ENCODE data around the gene DROSHA.
"Not testable (repeated sequence)": the region's sequence is repeated elsewhere in the genome, so short reads cannot be mapped to it uniquely, and the experiment has no call there.

Gene DROSHA, protein sequence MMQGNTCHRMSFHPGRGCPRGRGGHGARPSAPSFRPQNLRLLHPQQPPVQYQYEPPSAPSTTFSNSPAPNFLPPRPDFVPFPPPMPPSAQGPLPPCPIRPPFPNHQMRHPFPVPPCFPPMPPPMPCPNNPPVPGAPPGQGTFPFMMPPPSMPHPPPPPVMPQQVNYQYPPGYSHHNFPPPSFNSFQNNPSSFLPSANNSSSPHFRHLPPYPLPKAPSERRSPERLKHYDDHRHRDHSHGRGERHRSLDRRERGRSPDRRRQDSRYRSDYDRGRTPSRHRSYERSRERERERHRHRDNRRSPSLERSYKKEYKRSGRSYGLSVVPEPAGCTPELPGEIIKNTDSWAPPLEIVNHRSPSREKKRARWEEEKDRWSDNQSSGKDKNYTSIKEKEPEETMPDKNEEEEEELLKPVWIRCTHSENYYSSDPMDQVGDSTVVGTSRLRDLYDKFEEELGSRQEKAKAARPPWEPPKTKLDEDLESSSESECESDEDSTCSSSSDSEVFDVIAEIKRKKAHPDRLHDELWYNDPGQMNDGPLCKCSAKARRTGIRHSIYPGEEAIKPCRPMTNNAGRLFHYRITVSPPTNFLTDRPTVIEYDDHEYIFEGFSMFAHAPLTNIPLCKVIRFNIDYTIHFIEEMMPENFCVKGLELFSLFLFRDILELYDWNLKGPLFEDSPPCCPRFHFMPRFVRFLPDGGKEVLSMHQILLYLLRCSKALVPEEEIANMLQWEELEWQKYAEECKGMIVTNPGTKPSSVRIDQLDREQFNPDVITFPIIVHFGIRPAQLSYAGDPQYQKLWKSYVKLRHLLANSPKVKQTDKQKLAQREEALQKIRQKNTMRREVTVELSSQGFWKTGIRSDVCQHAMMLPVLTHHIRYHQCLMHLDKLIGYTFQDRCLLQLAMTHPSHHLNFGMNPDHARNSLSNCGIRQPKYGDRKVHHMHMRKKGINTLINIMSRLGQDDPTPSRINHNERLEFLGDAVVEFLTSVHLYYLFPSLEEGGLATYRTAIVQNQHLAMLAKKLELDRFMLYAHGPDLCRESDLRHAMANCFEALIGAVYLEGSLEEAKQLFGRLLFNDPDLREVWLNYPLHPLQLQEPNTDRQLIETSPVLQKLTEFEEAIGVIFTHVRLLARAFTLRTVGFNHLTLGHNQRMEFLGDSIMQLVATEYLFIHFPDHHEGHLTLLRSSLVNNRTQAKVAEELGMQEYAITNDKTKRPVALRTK (N-terminal part only)

DNA sequence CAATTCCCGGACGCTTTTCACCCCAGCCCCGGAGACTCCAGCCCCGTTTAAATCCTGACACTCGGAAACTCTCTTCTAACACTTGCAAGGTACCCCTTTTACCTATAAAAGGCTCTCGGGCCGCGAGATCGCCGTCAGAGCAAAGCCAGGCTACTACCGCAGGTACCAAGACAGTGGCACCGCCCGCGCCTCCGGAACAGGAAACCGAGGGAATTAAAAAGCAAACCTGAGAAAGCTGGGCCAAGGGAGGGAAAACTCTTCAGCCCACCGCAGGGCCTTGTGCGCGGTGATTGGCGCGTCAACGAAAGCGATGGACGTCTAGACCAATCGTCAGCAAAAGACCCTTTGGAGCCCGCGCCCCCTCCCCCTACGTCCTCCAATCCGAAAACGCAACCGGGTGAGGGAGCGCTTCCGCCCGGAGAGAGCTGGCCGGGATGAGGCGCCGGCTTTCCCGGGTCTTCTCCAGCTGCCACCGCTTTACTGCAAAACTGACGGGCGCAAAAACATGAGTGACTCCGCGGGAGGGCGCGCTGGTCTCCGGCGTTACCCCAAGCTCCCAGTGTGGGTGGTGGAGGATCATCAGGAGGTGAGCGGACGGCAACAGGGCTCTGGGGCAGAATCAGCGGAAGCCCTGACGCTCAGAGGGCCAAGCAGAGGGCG, at the start of gene DROSHA, which contains the start of gene C5orf22:
Gene DROSHA, minus strand, starts transcription at position 206 of the 660 bp plus-strand sequence. CDS start 3,034 bp downstream, outside the sequence.
Gene C5orf22, plus strand, starts transcription at position 414 of the 660 bp plus-strand sequence. Its CDS starts 92 bp downstream, at position 506.
- DNase-seq = peak; percentile 94

- DNase-seq = no peak
Measured at GRCh38 chr5:31579558-31579957, 47.7 kb upstream of the DROSHA start.

GRCh38 chr5:31577438-31577837, 45.5 kb upstream of the DROSHA start:
- no peak for DNase-seq

DNA sequence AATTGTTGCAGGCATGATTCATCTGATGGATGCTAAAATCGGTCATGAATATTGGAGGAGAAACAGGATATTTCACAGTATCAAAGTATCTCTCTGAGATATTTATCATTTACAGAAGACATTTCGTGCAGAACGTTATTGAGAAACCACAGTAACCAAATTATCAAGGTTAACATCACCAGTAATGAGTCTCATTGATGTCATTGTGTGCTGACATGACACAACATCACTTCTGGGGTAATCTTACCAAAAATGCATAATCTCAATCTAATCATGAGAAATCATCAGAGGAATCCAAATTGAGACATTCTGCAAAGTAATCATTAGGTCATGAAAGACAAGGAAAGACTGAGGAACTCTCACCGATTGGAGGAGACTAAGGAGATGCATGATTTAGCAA, 42.9 kb upstream of the DROSHA start:
- no peak for DNase-seq

DNA sequence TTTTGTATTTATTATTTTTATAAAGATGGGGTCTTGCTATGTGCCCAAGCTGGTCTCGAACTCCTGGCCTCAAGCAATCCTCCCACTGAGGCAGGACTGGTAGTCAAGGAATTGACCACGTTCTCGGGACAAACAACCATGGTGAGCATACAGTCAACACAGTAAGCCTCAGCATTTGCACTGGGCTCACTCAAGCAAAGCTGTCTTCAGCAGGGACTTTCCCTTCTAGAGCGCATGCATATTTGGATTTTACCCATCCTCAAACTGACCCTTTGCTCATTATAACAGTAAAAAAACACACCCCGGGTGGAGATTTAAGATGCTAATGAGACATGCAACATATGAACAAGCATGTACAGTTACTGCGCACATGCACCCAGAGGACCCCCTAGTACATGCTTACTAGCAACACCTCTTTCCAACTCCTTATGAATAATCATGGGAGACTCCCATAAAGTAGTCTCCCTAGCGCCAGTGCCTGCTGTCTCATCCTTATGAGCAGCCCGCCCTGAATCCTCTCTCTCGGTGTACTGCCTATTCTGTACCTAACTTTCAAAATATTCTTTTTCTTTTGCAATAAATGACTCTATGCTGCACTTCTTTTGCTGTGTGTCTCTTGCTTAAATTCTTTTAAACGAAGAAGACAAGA, 41.7 kb upstream of the DROSHA start:
- DNase-seq = no peak

DNA sequence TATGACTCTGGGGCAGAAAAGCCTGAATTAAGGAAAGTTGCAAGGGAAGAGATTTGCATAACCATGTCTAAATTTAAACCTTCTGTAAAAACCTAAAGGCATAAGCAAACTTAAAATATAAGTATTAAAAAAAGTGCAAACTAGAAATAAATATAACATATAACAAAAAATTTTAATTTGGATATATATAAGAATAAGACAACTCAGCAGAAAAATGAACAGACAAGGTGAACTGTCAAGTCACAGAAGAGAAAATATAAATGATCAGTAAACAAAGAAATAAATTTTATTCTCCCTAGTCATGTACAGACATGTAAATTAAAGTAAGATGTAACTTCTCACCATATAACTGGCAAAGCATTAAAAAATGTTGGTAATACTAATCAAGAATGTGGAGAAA, 37.2 kb upstream of the DROSHA start:
- DNase-seq = no peak

DNA sequence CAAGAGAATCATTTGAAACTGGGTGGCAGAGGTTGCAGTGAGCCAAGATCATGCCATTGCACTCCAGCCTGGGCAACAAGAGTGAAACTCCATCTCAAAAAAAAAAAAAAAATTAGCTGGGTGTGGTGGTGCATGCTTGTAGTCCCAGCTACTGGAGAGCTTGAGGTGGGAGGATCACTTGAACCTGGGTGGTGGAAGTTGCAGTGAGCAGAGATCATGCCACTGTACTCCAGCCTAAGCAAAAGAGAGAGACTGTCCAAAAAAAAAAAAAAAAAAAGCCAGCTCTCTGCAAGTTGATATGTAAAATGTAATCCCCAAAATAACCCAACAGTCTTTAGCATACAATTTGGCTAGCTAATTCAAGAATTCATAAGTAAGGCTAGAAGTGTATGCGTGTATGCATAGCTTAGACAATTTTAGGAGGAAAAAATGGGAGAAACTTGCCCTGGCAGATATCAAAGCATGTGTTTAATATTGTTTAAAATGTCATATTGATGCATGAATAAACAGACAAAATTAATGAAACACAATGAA, 36.5 kb upstream of the DROSHA start:
- no peak for DNase-seq

GRCh38 chr5:31566362-31566761, 34.5 kb upstream of the DROSHA start:
- DNase-seq = not testable (repeated sequence)

DNA sequence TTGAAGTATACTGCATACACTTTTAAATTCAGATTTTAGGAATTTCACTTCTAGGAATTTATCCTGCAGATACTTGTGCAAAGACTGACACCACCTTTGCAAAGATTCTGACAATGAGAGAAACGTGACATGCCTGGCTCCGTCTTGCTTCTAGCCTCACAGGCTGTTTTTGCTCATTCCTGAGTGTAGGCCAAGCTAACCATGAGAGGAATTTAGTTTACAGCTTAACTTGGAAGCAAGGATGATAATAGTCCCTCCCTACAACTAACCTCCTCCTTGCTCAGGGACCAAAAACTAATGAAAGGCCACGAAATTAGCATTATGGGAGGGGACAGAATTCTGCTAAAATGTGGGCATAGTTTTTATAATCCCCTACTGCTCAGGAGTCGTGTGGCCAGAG, 31.3 kb upstream of the DROSHA start:
- no peak for DNase-seq

DNA sequence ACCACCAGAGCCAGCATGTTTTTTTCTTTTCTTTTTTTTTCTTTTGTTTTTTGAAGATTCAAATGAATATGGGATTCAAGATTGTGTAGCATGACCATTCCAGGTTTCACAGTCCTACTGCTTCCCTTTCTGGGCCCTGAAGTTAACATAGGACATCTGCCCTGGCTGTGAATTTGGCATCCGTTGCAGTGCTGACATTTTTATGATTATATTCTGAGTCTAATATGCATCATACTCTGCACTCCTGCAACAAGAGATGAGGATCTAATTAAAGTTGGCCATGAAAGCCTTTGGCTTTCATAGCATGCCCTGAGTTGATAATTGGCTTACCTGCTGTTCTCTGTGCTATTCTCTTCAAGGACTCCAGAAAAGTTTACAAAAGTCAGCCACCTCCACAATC, 30.1 kb upstream of the DROSHA start:
- DNase-seq = no peak

GRCh38 chr5:31559942-31560341, 28.0 kb upstream of the DROSHA start:
- no peak for DNase-seq

DNA sequence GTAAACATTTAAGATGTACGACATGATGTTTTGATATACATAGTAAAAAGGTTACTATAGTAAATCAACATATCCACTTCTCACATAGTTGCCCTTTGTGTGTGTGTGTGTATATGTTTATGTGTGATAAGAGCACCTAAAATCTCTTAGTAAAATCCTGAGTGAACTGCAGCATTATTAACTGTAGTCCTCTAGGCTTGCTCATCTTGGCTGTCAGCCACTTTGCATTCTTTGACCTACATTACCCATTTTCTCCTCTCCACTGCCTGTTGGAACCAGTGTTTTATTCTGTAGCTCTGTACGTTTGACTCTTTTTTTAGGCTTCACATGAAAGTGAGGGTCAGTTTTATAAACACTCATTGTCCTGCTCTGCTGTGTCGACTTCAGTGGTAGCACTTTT, 24.6 kb upstream of the DROSHA start:
- no peak for DNase-seq

GRCh38 chr5:31554552-31554951, 22.7 kb upstream of the DROSHA start:
- no peak for DNase-seq

GRCh38 chr5:31553863-31554262, 22.0 kb upstream of the DROSHA start:
- no peak for DNase-seq

DNA sequence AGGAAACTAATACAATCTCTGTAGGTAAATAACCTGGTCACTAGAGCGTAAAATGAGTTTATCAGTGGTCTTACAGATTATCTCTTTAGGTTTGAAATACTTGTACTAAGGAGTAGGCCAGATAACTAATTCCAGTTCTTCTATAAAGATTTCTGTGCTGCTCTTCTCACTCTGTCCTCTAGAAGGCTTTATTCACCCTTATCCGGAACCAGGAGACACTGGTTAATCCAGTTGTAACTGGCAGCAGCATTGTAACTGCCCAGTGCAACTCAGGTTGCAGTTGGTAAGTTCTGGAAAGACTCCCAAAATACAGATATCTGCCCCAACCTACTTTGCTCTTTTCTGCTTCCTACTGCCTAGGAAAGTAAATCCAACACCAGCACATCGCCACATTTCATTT, 20.0 kb upstream of the DROSHA start:
- no peak for DNase-seq

- DNase-seq = not testable (repeated sequence)
Measured at GRCh38 chr5:31549114-31549513, 17.2 kb upstream of the DROSHA start.

DNA sequence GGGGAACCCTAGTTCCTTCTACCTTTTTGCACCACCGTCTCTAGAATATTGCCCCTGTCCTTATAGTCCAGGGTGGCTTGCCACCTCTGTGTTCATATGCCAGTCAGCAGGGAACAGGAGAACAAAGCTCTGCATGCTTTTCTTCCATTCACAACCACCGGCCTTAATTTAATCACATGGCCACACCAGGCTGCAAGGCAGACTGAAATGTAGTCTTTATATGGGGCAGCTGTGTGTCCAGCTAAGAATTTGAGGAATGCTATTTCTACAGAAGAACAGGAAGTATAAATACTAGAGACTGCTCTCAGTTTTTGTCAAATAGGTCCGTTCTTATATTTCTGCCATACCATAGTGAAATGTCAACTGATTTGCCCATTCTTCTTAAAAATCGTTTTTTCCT, 6.0 kb upstream of the DROSHA start:
- no peak for DNase-seq

DNA sequence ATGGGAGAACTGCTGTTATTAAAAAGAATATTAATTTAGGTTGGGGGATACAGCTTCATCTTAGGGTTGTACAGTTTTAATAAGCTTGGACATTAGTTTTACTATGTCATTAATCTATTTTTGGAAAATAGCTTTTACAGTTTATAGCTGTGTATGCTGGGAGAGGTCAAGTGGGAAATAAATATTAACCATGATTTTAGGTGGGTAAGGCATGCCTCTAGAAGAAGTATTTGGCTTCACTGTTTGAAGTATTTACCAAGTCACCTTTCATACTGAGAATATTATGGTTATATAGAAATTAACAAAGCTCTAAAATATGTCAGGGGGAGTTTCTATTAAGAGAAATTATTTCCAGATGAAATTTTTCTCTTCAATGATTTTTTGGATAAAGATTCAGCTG, 5.5 kb upstream of the DROSHA start:
- DNase-seq = no peak

GRCh38 chr5:31536873-31537272, 5.0 kb upstream of the DROSHA start:
- DNase-seq = no peak

DNA sequence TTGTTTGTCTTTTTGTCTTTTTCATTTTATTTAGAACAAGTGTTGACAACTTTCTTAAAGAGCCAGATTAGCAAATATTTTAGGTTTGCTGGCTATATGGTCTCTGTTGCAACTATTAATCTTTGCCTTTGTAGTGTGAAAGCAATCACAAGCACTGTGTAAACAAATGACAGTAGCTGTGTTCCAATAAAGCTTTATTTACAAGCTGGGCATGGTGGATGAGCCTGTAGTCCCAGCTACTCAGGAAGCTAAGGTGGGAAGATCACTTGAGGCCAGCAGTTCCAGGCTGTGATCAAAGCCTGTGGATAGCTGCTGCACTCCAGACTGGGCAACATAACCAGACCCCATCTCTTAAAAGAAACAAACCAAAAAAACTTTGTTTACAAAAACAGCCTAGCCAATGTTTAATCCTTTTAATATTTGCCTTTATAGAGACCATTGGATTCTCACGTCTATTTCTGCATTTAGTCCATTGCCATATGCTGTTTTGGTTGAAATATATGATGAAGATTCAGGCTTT, 2.7 kb upstream of the DROSHA start:
- DNase-seq = no peak

DNA sequence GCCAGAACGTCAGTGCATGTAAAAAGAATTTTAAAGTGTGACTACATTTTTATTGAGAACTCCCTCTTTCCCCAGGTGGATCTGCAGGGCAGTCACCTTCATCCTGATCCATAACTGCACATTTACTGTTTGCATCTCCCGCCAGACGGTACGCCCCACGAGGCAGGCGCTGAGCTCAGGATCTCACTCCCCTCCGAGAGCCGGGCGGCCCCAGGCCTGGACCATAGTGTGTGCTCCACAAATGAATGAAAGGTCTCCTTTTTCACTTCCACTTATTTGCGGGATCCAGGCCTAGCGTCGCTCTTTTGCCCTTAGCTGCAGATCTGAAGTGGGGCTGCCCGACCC, 378 bp downstream of the DROSHA start:
- peak; percentile 10 for DNase-seq
